CD4-positive, alpha-beta T cell treated with Interleukin-1 beta for 1 hour (primary cell): Measurements from ENCODE around the gene GP1BA.

Source experiments
- DNase-seq, 2 donors: peaks; one replicate each; pipeline ENCODE4 v3.0.0-alpha.2; 2020 to 2022

Gene GP1BA

DNA sequence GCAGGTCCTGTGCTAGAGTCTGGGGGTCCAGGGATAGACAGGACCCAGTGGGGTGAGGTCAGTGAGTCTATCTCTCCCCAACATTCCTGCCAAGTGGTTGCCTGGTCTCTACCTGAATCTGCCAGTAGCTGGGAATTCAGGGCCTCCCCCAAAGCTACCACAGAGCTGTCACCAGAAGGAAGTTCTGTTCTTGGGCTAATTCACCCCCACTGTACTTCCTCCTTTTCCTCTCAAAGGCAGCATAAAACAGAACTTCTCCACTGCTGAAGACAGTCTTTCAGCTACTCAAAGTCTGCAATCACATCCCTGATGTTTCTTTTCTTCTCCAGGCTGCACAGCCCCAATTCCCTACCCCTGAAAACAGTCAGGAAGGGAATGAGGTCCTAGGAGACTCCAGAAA is 46.6 kb downstream of the GP1BA start:
- no peak for DNase-seq

DNA sequence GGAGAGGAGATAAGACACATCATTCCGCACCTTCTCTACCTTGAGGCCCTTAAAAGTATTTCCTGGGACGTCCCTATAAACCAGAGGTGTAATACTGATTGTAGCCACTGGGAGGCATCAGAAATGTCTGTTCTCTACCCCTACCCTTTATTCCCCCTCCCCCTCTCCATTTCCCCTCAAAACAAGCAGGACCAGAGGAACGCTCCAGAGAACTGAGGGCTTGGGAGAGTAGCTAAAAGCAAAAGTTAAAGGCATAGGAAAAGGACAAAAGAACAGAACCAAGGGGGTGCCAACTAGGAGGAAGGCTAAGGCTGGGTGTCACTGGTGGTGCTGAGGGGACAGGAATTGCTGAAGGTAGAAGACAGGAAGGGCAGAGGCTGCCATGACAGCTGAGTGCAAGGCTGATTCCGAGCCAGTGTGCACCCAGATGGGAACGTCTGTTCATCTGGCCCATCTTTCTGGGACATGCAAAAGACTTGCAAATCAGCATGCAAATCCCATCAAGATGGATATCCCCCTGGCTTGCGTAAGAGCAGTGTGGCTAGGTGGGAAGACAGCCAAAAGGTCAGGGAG is 48.7 kb downstream of the GP1BA start:
- DNase-seq: peak; percentile 29 to 77

DNA sequence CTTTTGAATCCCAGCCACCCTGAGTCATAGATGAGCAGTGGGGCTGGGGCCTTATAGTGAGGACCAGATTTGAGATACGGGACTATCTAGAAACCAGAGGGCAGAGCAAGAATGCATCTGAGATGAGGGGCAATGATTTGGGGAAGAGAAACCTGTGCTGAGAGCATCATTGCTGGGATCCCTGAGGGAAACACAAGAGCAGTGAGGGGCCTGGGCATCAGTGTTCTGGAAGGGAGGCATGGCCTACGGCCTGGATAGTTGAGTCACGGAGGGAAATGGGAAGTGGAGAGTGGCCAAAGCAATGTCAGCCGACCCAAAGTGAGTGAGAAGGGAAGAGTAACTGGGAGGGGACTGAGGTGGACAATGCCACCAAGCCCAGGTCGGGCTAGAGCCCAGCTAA is 50.2 kb downstream of the GP1BA start:
- DNase-seq: no peak
